ENCODE results near the gene TMPRSS11D.

Gene TMPRSS11D

DNA sequence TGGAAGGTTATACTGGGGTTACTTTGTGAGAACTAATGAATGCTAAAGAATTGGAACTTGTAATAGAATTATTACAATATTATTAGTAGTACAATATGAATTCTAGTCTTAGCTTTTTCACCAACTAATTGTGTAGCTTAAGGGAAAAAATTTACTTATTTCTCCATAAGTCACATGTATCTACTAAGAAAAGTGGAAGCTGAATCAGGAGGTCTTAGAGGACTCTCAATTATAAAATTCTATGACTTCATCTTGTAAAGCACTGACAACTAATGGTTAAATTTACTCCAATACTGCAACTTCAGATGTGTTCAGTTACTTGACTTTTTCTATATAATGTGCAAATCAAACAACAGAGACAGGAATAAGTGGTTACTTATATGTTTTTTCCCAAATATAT is 899 bp upstream of the TMPRSS11D start:
- DNase-seq: no peak

DNA sequence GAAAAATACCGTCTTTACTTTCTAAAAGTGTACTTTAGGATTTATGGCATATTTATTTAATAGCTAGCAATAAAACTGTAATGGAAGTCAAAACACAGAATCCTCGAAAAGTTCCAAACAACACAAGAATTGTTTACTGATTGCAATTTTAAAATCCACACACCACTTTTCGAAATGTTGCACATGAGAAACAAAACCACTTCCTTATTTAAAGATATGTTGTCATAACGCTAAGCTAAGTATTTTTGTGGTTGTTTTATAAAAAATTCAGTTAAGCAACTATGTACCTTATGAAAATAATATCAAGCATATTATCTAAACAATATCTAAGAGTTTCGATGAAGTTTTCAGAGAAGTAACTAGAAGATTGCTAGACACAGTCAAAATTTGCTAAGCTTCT is 344 bp downstream of the TMPRSS11D start:
- no peak for DNase-seq

DNA sequence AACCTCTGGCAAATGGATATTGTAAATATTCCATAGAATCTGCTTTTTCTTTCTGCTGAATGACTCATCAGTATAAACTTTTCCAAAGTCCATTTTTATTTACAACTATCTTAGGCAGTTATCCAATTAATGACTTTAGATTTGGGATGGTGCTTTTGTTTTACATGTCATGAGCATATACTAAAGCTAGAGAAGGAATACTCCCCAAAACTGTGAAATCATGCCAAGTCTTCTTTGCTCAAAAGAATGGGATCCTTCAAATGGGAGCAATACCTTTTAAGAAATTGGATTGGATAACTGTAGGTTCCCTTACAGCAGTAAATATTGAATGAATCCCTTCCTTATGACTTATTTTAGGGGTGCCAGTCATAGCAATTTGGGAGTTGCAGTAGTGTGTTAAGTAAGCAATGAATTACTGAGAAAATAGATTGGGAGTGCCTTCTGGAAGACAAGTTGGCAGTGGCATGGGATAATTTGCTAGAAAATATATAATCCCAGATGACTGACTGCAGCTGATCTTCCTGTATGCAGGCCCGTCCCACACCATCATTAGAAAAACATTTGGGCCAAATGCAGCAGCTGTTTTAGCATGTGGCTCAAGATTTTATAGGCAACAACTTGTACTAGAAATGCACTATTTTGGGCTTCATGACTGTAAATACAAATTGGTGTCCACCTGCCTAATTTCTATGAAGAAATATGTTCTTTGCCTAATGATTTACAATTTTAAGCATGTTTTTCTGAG is 2.8 kb downstream of the TMPRSS11D start:
- DNase-seq: no peak

DNA sequence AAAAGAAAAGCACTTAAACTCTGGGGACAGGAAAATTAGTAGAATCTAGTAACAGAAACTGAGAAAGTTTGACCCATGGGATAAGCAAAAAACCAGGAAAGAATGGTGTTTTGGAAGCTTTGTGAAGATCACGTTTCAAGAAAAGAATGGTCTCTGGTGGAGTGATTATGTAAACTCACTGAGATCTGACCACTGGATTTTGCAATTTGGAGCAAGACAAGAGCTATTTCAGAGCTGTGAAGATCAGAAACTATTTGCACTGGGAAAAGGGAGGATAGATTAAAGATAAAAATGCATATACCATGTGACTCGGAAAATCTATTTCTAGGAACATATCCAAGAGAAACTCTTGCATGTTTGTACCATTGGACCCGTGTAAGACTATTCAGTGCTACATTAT is 4.3 kb downstream of the TMPRSS11D start:
- DNase-seq: no peak

DNA sequence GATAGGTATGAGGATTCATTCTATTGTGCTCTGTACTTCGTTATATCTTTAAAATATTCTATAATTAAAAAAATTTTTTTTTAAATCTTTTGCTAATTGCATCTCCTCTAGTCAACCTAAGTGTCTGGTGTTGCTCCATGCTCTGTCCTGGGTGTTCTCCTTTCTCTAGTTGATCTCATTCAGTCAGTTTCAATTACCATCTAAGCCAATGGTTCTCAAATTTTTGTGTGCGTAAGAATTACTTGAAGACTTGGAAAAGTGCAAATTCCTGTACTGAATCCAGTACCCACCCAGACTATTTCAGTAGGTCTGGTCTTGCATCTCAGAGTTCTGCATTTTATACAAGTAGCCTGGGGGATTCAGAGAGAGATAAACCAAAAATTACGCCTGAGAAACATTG is 6.7 kb downstream of the TMPRSS11D start:
- no peak for DNase-seq

DNA sequence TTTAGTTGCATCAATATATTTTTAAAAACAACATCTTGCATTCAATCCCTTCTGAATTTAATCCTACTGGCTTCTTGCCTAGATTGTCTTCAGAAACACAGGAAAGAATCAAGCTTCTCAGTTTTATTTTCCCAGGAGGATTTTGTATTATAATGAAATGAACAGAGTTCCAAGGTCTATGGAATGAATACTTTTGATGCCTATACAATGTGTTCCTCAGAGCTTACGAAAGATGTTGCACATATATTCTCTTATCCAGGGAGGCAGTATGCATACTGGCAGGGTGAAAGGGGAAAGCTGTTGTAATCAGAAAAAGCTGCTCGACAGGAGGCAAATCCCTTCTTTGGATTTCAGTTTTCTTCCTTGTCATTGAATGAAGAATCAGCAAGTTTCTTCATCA is 8.8 kb downstream of the TMPRSS11D start:
- DNase-seq: no peak

DNA sequence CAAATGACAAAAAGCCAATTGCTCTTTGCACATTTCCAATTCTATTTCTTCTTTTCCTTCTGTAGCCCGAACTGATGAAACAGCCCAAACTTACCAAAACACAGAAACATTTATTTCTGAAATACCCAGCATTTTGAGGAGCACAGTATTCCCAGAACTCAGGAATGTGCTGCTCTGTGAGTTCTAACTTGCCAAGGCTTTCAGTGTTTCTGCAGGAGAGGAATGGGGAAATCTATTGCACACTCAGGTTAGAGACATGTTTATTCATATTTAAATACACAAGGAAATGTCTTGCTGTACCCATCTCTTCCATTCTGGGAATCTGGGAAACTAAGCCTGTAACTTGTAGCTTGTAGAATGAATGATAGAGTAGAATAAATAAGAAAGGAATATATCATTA is 10.7 kb downstream of the TMPRSS11D start:
- no peak for DNase-seq

DNA sequence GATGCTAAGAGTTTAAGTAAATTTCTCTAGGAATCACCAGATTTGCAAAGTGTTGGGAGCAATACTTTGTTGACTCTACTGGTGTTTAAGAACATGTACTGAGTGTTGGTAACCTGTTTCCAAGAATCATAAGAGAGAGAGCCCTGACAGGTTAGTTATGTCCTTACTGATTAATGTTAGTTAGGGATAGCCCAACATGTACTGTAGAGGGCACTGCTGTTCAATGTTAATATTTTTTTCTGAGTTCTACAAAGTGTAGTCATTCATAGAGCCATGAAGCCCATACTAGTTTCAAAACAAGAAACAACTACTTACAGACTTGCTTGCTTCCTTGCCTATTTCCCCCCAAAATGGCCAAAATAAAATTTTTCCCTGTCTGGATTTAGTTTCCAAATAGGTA is 11.9 kb downstream of the TMPRSS11D start:
- DNase-seq: no peak

DNA sequence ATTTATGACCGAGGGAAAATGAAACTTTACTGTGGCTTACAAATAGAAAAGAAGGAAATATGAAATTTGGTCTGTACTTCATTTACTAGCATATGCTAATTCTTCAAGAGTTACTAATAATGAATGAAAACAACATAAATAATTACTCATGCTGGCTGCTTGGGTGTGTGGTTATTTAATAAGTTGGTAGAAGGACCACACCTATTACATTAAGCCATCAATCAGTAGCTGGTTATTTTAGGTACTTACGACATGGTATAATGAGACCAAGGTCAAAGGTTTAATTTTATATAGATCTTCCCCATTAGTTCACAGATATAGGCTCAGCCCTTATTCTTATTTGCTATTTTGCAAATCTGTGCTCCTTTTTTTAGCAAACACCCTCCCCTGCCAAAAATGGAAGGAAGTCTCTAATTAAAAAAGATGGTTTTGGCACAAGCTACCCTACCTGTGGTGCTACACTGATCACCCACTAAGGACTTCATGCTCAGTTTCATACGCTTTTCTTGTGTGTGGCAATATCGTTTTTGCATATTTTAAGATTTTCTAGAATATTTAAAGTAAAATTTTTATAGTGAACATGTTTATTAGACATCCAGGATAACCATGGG is 14.1 kb downstream of the TMPRSS11D start:
- DNase-seq: no peak

DNA sequence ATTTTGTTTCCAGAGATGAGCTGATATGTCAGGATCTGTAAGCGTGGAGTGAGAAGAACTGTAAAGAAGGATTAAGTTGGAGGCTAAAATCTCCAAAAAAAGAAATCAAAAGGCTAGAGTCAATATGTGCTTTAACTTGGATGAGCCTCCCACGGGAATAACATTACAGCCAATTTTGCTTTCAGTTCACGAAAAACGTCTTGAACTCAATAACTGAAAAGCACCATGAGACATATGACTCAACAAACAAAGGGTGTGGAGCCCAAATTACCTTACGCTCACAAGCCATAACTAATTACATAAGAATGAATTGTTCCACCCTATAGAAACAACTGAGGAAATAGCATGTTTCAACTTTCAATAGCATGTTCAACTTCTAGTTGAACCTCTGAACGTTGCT is 22.3 kb downstream of the TMPRSS11D start:
- no peak for DNase-seq

DNA sequence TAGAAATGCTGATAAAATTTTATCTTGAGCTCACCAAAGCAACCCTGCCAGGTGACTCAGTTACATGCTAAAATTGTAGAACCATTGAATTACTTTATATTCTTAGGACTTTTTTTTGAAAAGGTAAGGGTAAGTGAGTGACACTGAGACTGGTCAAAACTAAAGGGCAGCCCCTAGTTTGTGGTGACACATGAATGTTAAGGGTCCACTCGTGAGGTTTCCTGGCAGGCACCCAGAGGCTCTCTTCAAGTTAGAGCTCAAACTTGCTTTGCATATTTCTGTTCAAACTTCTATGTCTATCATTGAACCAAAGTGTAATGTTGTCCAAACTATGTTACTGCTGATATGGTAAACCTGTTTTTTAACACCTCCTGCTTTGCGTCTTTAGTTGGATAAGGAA is 30.5 kb downstream of the TMPRSS11D start:
- DNase-seq: no peak

DNA sequence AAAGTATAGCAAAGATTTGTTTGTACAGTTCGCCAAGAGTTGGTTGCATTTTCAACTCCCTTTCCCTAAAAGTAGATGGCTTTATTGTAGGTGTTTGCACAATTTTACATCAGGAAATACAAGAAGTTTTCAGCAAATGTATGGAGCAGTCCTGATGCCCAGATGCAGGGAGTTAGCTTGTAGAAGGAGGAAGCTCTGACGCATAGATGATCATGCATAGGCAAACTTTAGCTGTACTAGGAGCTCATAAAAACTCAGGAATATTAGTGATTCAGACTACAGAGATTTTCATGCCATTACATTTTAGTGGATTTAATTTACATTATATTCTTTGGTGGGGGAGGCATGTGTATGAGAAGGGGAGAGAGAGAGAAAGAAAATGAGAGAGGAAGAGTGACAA is 62.9 kb downstream of the TMPRSS11D start:
- no peak for DNase-seq

DNA sequence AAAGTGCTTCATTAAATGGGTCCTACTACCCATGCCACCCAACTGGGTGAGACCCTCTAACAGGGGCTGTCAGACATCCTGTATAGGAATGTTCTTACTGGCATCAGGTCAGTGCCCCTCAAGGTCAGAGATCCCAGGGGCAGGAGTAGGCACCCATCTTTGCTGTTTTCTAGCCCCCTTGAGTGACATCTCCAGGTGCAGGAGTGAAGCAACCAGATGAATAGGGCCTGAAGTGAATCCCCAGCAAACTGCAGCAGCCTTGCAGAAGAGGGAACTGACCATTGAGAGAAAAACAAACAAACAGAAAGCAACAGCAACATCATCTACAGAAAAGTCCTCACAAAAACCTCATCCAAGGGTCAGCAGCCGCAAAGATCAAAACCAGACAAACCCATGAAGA is 73.8 kb downstream of the TMPRSS11D start:
- no peak for DNase-seq

DNA sequence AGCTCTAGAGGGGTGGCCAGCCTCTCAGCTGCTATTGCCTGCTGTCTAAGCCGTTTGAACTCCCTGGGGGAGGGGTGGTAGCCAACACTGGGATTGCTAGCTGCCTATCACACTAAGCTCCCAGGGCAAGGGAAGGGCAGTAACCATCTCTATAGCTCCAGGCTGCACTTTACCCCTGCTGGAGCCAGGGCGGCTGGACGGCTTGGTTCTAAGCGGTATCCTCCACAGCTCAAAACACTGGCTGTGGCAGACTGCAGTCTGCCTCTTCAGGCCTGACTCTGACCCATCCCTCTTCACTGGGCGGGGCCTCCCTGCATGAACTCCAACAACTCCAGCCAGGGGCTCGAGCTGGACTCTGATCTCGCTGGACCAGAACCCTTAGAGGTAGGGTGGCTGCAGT is 74.3 kb downstream of the TMPRSS11D start:
- DNase-seq: no peak

DNA sequence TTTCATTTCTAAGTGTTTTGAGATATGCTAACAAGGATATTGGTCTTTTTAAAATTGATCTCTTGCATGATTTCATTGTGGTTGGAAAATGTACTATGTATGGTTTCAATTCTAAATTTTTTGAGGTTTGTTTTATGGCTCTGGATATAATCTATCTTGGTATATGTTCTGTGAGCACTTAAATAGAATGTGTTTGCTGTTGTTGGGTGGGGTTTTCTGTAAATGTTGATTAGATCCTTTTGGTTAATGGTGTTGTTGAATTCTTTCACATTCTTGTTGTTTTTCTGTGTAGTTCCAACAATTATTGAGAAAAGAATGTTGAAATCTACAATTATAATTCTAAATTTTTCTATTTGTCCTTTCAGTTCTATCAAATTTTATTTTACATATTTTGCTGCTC is 87.0 kb downstream of the TMPRSS11D start:
- no peak for DNase-seq

DNA sequence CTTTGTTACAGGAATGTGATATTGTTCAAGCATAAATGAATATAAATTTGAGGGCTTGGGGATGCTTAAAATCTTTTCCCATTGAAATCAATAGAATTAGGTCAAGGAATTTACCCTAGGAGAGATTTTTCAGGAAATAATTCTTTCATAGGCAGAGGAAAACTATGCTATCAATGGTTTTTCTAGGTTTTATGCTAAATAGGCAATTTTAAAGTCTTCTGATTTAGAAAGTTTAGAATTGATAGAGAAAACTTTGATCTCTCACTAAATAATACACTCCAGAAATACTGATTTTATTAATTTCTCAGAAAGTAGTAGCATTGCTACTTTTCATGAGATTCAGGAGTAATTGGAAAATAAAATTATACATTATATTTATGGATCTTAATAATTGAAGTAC is 93.1 kb downstream of the TMPRSS11D start:
- no peak for DNase-seq

DNA sequence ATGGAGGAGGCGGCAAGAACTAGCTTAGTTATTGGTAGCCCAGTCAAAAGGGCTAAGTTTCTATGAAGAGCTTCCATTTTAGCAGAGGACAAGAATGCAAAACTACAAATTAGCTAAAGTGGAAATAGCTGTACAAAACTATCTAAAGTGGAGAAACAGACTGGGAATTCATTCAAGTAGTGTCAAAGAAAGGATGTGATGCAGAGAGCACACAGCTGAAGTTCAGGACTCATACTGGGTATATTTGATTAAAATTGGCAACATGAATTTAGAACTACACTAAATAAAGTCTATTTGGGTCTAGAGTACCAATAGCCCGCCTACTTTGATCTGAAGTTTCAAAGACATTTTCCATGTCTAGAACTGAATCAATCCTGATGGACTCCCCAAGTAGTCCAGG is 96.5 kb downstream of the TMPRSS11D start:
- DNase-seq: no peak

DNA sequence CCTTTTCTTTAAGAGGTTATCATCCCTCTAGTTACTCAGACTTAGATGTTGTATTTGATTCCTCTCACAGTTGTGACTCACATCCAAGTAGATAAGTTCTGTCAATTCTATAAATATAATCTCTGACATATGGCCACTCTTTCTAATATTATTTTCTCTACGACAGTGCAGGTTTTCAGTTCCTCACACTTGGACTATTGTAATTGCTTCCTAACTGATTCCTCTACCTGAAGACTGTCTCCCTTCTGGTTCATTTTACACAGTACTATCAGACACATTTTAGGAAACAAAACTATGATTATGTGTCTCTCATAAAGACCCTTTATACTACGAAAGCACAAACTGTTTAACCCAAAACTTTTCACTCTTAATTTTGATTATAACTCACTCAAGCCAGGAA is 98.3 kb downstream of the TMPRSS11D start:
- no peak for DNase-seq

DNA sequence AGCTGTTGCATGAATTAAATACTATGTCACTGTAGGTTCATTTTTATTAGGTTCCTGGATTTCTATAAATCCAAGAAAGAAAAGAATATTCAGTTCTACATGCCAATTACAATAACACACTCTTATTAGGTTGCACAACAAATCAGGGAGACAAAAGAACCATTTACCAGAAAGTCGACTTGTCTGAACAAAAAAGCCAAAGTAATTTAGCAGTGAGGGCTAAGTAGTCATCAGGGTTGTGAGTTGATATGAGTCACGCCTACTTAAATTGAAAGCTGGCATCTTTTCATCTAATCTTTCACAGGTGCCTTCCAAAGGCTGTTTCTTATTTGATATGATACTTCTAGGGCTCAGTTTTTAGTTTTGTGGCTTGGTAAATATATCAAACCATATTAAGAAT is 104.2 kb downstream of the TMPRSS11D start:
- DNase-seq: no peak

DNA sequence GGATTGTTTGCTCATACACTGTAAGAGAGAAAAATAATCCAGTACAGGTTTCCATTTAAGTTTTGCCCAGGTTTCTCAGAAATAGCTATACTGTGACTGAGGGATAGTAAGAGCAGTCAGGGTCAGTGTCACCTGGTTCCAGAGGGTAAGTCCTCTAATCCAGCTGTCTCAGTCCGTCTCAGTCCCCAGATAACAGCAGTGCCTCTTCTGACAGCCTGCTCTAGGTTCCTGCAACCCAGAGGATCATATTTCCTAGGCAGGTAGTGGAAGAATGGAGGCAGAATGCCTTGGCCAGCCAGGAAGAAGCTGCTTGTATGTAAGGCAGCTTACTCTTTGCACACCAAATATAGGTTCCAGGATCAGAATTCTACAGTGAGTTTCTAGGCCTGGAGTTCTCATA is 107.1 kb downstream of the TMPRSS11D start:
- DNase-seq: no peak

Measured in NCI-H1048 (cell line).